T-helper 1 cell treated with Interleukin-12 subunit alpha and Interleukin-12 subunit beta and Interleukin-4 antibody, amounts not matched to agents 30 μg/mL and 1 μg/mL, for 36 hours (primary cell): ENCODE results near the gene SEC11A.

Experiments used
- H3K27ac Mint-ChIP-seq: one replicate; pipeline ENCODE4 v1.8.0; 2021; ENCODE audit warnings: mild to moderate bottlenecking, mixed read lengths
- H3K27me3 Mint-ChIP-seq: one replicate; pipeline ENCODE4 v1.8.0; 2021; ENCODE audit warnings: low read depth, mixed read lengths
- H3K36me3 Mint-ChIP-seq: one replicate; pipeline ENCODE4 v1.8.0; 2021; ENCODE audit warnings: low read depth, mixed read lengths
- H3K4me1 Mint-ChIP-seq: one replicate; pipeline ENCODE4 v1.8.0; 2021; ENCODE audit warnings: low read depth, mixed read lengths
- H3K4me3 Mint-ChIP-seq: one replicate; pipeline ENCODE4 v1.8.0; 2021; ENCODE audit warnings: mild to moderate bottlenecking, moderate library complexity, mixed read lengths
- H3K9me3 Mint-ChIP-seq: one replicate; pipeline ENCODE4 v1.8.0; 2021; ENCODE audit warnings: mixed read lengths

The SEC11A gene

GRCh38 chr15:84671211-84671610 is 44.7 kb downstream of the SEC11A start:
- no peak overlapping the region for H3K27ac Mint-ChIP-seq

GRCh38 chr15:84669726-84670125 is 46.2 kb downstream of the SEC11A start:
- Mint-ChIP-seq H3K9me3 (no peaks in the 10 kb centered on the region), H3K4me1 (peaks cover 15% of the 10 kb centered on the region), H3K27me3 (no peaks in the 10 kb centered on the region), H3K36me3 (peaks cover 45% of the 10 kb centered on the region), H3K27ac (no peak overlapping the region), H3K4me3 (no peak overlapping the region)

More at GRCh38 chr15:84671211-84671610, 44.7 kb downstream of the SEC11A start:
- Mint-ChIP-seq H3K4me1 (peaks cover 16% of the 10 kb centered on the region), H3K36me3 (peaks cover 44% of the 10 kb centered on the region), H3K4me3 (no peak overlapping the region), H3K9me3 (no peaks in the 10 kb centered on the region), H3K27me3 (no peaks in the 10 kb centered on the region)

GRCh38 chr15:84668221-84668982 is 47.5 kb downstream of the SEC11A start:
- no peak overlapping the region for H3K27ac Mint-ChIP-seq
- H3K4me1 Mint-ChIP-seq, result peaks cover 13% of the 10 kb centered on the region
- no peak overlapping the region for H3K4me3 Mint-ChIP-seq
- H3K27me3 Mint-ChIP-seq, result no peaks in the 10 kb centered on the region
- peaks cover 44% of the 10 kb centered on the region for H3K36me3 Mint-ChIP-seq
- H3K9me3 Mint-ChIP-seq, result no peaks in the 10 kb centered on the region

- Mint-ChIP-seq H3K4me3 (no peak overlapping the region), H3K27me3 (no peaks in the 10 kb centered on the region), H3K4me1 (peaks cover 9% of the 10 kb centered on the region), H3K36me3 (peaks cover 38% of the 10 kb centered on the region), H3K9me3 (no peaks in the 10 kb centered on the region), H3K27ac (no peak overlapping the region)
These were observed 49.6 kb downstream of the SEC11A start for GRCh38 chr15:84666373-84666772.

GRCh38 chr15:84661001-84661400 is 54.9 kb downstream of the SEC11A start:
- Mint-ChIP-seq H3K36me3 (peaks cover 14% of the 10 kb centered on the region), H3K27me3 (no peaks in the 10 kb centered on the region), H3K9me3 (no peaks in the 10 kb centered on the region), H3K4me1 (peaks cover 15% of the 10 kb centered on the region), H3K4me3 (no peak overlapping the region), H3K27ac (no peak overlapping the region)

GRCh38 chr15:84659904-84660781 is 55.8 kb downstream of the SEC11A start:
- H3K9me3 Mint-ChIP-seq, result no peaks in the 10 kb centered on the region
- H3K27ac Mint-ChIP-seq, result no peak overlapping the region
- peaks cover 15% of the 10 kb centered on the region for H3K4me1 Mint-ChIP-seq
- H3K4me3 Mint-ChIP-seq, result no peak overlapping the region
- peaks cover 8% of the 10 kb centered on the region for H3K36me3 Mint-ChIP-seq
- H3K27me3 Mint-ChIP-seq, result no peaks in the 10 kb centered on the region

GRCh38 chr15:84658788-84659411 is 57.0 kb downstream of the SEC11A start:
- Mint-ChIP-seq H3K4me3 (peak overlapping the region; percentile 74), H3K9me3 (no peaks in the 10 kb centered on the region), H3K27ac (peak overlapping the region; percentile 55), H3K36me3 (peaks cover 3% of the 10 kb centered on the region), H3K4me1 (peaks cover 18% of the 10 kb centered on the region), H3K27me3 (no peaks in the 10 kb centered on the region)

GRCh38 chr15:84658080-84658787 is 57.7 kb downstream of the SEC11A start, which contains the start of gene NMB:
NMB (minus strand) TSS chr15:84658199; CDS start chr15:84658152, 47 bp downstream.
- H3K27me3 Mint-ChIP-seq, result no peaks in the 10 kb centered on the region
- no peaks in the 10 kb centered on the region for H3K9me3 Mint-ChIP-seq
- peak within 1 kb of the TSS; percentile 78 for H3K4me3 Mint-ChIP-seq
- H3K27ac Mint-ChIP-seq, result peak within 1 kb of the TSS; percentile 55
- H3K36me3 Mint-ChIP-seq, result peaks cover 4% of the 10 kb centered on the region
- peaks cover 21% of the 10 kb centered on the region for H3K4me1 Mint-ChIP-seq

- no peaks in the 10 kb centered on the region for H3K9me3 Mint-ChIP-seq
- peak overlapping the region; percentile 78 for H3K4me3 Mint-ChIP-seq
- peaks cover 4% of the 10 kb centered on the region for H3K36me3 Mint-ChIP-seq
- H3K27me3 Mint-ChIP-seq, result no peaks in the 10 kb centered on the region
- H3K27ac Mint-ChIP-seq, result no peak overlapping the region
- peaks cover 21% of the 10 kb centered on the region for H3K4me1 Mint-ChIP-seq
These were observed 58.2 kb downstream of the SEC11A start for GRCh38 chr15:84657748-84658079.

- no peak overlapping the region for H3K27ac Mint-ChIP-seq
- H3K4me3 Mint-ChIP-seq, result peak overlapping the region; percentile 78
These were observed 59.0 kb downstream of the SEC11A start for GRCh38 chr15:84656972-84657371.

GRCh38 chr15:84654689-84655453 is 61.1 kb downstream of the SEC11A start:
- peaks cover 12% of the 10 kb centered on the region for H3K36me3 Mint-ChIP-seq
- no peaks in the 10 kb centered on the region for H3K27me3 Mint-ChIP-seq
- H3K4me3 Mint-ChIP-seq, result peak overlapping the region; percentile 55
- no peaks in the 10 kb centered on the region for H3K9me3 Mint-ChIP-seq
- peaks cover 26% of the 10 kb centered on the region for H3K4me1 Mint-ChIP-seq
- H3K27ac Mint-ChIP-seq, result peak overlapping the region; percentile 21

More at GRCh38 chr15:84656972-84657371, 59.0 kb downstream of the SEC11A start:
- no peaks in the 10 kb centered on the region for H3K9me3 Mint-ChIP-seq
- no peaks in the 10 kb centered on the region for H3K27me3 Mint-ChIP-seq
- peaks cover 24% of the 10 kb centered on the region for H3K4me1 Mint-ChIP-seq
- H3K36me3 Mint-ChIP-seq, result peaks cover 9% of the 10 kb centered on the region

GRCh38 chr15:84653910-84654688 is 61.8 kb downstream of the SEC11A start, which contains the start of gene WDR73:
WDR73 (minus strand) TSS chr15:84654283; CDS start chr15:84654274, 9 bp downstream.
- Mint-ChIP-seq H3K9me3 (no peaks in the 10 kb centered on the region), H3K27me3 (no peaks in the 10 kb centered on the region), H3K27ac (peak within 1 kb of the TSS; percentile 92), H3K4me1 (peaks cover 23% of the 10 kb centered on the region), H3K4me3 (peak within 1 kb of the TSS; percentile 98), H3K36me3 (peaks cover 13% of the 10 kb centered on the region)

- H3K36me3 Mint-ChIP-seq, result peaks cover 18% of the 10 kb centered on the region
- H3K27ac Mint-ChIP-seq, result peak overlapping the region; percentile 92
- H3K27me3 Mint-ChIP-seq, result no peaks in the 10 kb centered on the region
- peak overlapping the region; percentile 98 for H3K4me3 Mint-ChIP-seq
- no peaks in the 10 kb centered on the region for H3K9me3 Mint-ChIP-seq
- H3K4me1 Mint-ChIP-seq, result peaks cover 23% of the 10 kb centered on the region
These were observed 62.4 kb downstream of the SEC11A start for GRCh38 chr15:84653584-84653909.
